Measurements from ENCODE around the gene RAP1GAP2. TPM values are rescaled to one million over a fixed set of nuclear protein-coding genes. Genes with fewer than 3 reads are reported as not detected.

Gene RAP1GAP2
- total RNA-seq, 2 experiments from 2014 or later, result 0.31 to 0.50 TPM

GRCh38 chr17:3038941-3039340, 242.7 kb downstream of the RAP1GAP2 start:
- no peak overlapping the region for H3K27ac Mint-ChIP-seq
- ChIA-PET POLR2A (no interaction called here), CTCF (interaction anchor here (1.4 kb wide), 1 partner anchor 191 kb away, joined by 3 read pairs; no protein-coding TSS in a partner anchor)
- H3K9me3 Mint-ChIP-seq, result peaks cover 5% of the 10 kb centered on the region
- intact Hi-C loops (cut with micrococcal nuclease), result no loop called here
- ATAC-seq (no peak), DNase-seq (no peak)
- no peaks in the 10 kb centered on the region for H3K36me3 Mint-ChIP-seq (ENCODE audit: low read depth)
- no peak overlapping the region for H3K4me3 Mint-ChIP-seq
- peaks cover 3% of the 10 kb centered on the region for H3K4me1 Mint-ChIP-seq (ENCODE audit: low read depth)
- H3K27me3 Mint-ChIP-seq, result peaks cover 10% of the 10 kb centered on the region
- no peak for TF ChIP-seq CTCF (IDR thresholded peaks at IDR 0.05)

GRCh38 chr17:3039736-3040135, 243.5 kb downstream of the RAP1GAP2 start:
- Mint-ChIP-seq H3K4me1 (ENCODE audit: low read depth) (peaks cover 3% of the 10 kb centered on the region), H3K4me3 (no peak overlapping the region), H3K27ac (no peak overlapping the region), H3K36me3 (ENCODE audit: low read depth) (no peaks in the 10 kb centered on the region), H3K27me3 (peaks cover 10% of the 10 kb centered on the region), H3K9me3 (peaks cover 11% of the 10 kb centered on the region)
- DNase-seq (no peak), ATAC-seq (no peak)
- intact Hi-C loops (cut with micrococcal nuclease), result no loop called here
- CTCF ChIA-PET, result interaction anchor here (0.6 to 1.4 kb wide), 2 partner anchors 9 to 192 kb away, joined by 3 to 4 read pairs; no protein-coding TSS in a partner anchor
- TF ChIP-seq CTCF (IDR thresholded peaks at IDR 0.05), result no peak
- POLR2A ChIA-PET, result no interaction called here

GRCh38 chr17:3040882-3041281, 244.6 kb downstream of the RAP1GAP2 start:
- ATAC-seq, result no peak
- peaks cover 3% of the 10 kb centered on the region for H3K4me1 Mint-ChIP-seq (ENCODE audit: low read depth)
- no peak for TF ChIP-seq CTCF (IDR thresholded peaks at IDR 0.05)
- POLR2A ChIA-PET, result no interaction called here
- CTCF ChIA-PET, result no interaction called here
- H3K36me3 Mint-ChIP-seq (ENCODE audit: low read depth), result no peaks in the 10 kb centered on the region
- peaks cover 11% of the 10 kb centered on the region for H3K9me3 Mint-ChIP-seq
- no peak for DNase-seq
- H3K27ac Mint-ChIP-seq, result no peak overlapping the region
- no peak overlapping the region for H3K4me3 Mint-ChIP-seq
- intact Hi-C loops (cut with micrococcal nuclease), result no loop called here
- peaks cover 10% of the 10 kb centered on the region for H3K27me3 Mint-ChIP-seq

- ATAC-seq (no peak), DNase-seq (peak; percentile 39)
- TF ChIP-seq CTCF (IDR thresholded peaks at IDR 0.05), result peak; percentile 27
- Mint-ChIP-seq H3K9me3 (peaks cover 11% of the 10 kb centered on the region), H3K4me3 (no peak overlapping the region), H3K4me1 (ENCODE audit: low read depth) (peaks cover 6% of the 10 kb centered on the region), H3K27me3 (peaks cover 9% of the 10 kb centered on the region), H3K36me3 (ENCODE audit: low read depth) (no peaks in the 10 kb centered on the region), H3K27ac (no peak overlapping the region)
- CTCF ChIA-PET, result interaction anchor here (1.3 to 2.2 kb wide), 3 partner anchors 10 to 195 kb away, joined by 3 to 6 read pairs (median 6); no protein-coding TSS in a partner anchor
- POLR2A ChIA-PET, result interaction anchor here (1.0 kb wide), 1 partner anchor 335 kb away, joined by 3 read pairs; no protein-coding TSS in a partner anchor
- intact Hi-C loops (cut with micrococcal nuclease), result no loop called here
Observed at GRCh38 chr17:3043737-3044365, 247.6 kb downstream of the RAP1GAP2 start.

- POLR2A ChIA-PET, result no interaction called here
- H3K27me3 Mint-ChIP-seq, result peaks cover 2% of the 10 kb centered on the region
- H3K36me3 Mint-ChIP-seq (ENCODE audit: low read depth), result no peaks in the 10 kb centered on the region
- peaks cover 3% of the 10 kb centered on the region for H3K4me1 Mint-ChIP-seq (ENCODE audit: low read depth)
- CTCF ChIA-PET, result no interaction called here
- H3K4me3 Mint-ChIP-seq, result no peak overlapping the region
- DNase-seq, result no peak
- intact Hi-C loops (cut with micrococcal nuclease), result no loop called here
- H3K9me3 Mint-ChIP-seq, result peaks cover 11% of the 10 kb centered on the region
- no peak for TF ChIP-seq CTCF (IDR thresholded peaks at IDR 0.05)
- H3K27ac Mint-ChIP-seq, result no peak overlapping the region
- ATAC-seq, result no peak
Observed at GRCh38 chr17:3046753-3047152, 250.5 kb downstream of the RAP1GAP2 start.

Data from activated CD8-positive, alpha-beta T cell treated with anti-CD3 and anti-CD28 coated beads for 36 hours (primary cell).